ENCODE measurements around the gene CMKLR1.

CMKLR1 gene

DNA sequence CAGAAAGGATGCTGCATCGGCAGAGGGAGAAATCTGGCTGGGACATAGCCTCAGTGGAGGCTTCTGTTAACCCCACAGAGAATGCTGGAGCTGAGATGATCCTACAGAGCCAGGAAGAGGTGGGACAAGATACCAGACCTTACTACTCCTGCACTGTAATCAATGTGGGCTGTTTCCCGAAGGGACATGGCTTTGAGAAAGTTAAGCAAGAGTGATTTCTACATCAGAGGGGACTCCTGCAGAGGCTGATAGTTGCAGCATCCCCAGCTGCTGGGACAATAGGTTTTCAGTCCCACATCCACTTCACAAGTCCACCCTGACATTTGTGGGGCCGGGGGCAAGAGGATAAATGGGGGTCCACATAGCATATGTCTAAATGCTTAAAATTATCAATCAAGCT lies 22.5 kb upstream of the CMKLR1 start:
- DNase-seq (ENCODE audit: low read depth) = no peak

DNA sequence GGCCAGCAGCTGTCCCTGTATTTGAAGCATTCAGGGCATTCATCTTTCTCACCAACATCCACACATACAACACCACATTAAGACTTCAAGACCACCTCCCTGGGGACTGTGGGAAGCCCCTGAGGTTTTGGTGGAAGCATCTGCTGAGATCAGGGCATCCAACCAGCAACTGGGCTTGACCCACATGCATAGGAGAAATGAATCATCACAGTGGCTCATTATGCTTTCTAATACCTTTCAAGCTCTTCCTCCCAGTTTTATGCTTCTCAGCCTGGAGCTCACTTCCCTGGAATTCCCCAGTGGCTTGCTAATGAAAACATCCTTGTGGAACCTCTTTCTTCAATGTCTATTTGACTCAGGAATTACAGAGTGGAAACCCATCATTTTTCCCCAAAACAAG lies 21.4 kb upstream of the CMKLR1 start:
- DNase-seq (ENCODE audit: low read depth) = no peak

DNA sequence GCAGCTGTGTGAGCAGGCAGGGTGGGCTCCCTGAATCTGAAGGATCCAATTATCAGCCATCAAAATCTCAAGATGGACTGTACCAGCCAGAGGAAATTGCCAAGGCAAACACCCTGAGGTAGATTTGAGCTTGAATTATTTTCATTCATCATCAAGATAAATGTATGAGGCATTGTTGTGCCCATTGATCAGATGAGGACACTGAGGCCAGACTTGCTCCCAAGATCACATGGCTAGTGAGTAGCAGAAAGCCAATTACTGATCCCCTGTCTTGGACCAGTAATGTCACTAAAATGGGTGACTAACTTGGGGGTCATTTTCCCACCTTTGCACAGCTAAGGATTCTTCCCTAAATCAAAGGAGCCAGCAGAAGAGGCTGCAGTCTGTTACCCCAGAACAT lies 20.9 kb upstream of the CMKLR1 start:
- no peak for DNase-seq (ENCODE audit: low read depth)

DNA sequence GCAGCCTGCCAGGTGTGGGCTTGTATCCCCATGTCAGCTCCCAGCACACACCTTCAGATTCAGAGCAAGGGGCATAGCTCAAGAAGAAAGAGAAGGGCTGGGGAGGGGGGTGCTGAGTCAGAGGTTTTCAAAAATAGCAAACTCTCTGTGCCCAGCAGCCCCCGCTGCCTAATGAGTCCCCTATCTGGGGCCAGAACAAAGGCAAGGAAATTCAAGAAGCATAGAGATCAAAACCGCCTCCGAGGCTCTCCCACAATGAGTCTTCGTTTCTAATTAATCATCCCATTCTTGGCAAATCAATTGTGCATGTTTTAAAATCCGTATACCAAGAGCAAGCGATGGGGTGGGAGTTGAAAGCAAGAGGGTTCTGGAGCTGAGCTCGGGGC lies 19.5 kb upstream of the CMKLR1 start:
- DNase-seq (ENCODE audit: low read depth) = no peak

DNA sequence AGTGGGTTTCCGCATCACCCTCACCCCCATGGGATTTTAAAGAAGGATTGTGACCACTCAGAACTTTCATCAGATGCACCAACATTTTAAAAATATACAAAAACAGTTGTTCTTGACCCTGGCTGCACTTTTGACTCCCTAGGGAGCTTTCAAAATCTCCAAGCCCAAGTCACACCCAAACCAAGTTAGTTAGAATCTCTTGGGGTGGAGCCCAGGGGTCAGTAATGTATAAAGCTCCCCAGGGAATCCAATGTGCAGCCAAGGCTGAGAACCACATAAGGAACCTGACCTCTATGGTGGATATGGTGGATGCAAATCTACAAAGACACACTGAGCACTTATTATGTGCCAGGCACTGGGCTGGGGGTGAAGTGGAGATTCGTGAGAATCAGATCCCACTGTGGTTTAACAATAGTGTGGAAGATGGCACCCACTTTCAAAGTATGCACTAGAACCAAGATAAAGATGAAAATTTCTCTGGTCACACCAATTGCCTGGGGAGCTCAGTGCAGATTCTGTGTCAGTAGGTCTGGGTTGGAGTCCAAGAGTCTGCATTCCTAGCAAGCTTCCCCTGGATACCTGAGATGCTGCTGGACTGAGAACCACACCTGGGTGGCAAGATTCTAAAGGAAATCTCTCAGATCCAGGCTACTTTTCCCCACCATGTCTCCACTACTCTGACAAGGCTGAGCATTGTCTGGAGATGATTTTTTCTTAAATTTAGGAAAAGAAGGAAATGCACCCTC lies 18.9 kb upstream of the CMKLR1 start:
- DNase-seq (ENCODE audit: low read depth) = no peak

DNA sequence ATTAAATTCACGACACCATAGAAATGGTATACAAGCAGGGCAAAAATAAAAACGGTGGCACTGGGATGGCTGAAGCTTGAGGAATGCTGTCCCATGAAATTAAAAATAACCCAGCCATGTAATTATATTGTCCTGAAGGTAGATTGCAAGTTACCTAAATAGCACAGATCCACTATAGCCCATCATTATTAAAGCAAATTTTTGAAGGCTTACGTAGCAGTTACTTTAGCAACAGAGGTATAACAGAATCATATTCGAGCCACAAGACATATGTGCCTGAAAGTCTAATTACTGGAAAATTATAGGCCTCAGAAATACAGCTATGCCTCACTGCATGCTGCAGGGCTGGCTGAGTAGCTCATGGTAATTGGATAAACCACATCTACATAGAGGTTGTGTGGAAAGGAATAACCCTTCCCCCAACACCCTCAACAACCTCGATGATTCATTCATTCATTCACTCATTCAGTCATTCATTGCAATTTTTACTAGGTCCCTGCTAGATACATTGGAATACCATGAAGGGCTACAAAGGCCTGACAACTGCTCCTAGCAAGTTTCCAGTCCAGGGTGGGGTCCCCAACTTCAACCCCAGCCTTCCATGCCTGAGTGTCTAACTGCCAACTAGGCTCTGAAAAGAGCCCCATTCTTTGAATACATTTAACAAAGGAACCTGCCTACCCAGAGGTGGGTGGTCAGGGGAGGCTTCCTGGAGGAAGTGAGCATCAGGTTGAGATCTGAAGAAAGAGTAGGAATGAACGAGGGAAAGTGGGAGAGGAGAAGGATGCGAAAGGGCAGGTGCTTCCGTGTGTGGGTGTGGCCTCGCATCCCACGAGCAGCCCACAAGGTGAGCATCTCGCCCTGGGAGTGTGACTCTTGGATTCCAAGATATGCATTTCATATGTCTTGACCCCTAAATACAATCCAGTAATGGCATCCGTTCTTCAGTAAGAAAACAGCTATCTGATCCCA lies 18.0 kb upstream of the CMKLR1 start:
- DNase-seq (ENCODE audit: low read depth) = no peak

DNA sequence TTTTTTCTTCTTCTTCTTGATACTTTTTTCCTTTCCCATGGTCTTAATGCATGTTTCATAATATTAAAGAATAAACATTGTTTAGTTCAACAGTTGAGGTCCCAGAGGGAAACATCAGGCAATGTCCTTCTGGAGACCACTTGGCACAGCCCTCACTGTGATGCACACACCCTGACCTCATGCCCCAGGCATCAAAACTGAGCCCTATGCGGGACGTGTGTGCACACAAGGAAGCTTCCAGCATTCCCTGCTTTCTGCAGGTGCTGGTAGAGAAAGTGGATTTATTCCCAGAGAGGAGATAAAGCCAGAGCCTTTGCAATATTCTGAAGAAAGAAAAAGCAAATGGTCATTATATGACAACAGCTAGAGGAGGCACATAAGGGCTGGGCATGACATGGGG lies 16.0 kb upstream of the CMKLR1 start:
- DNase-seq (ENCODE audit: low read depth) = no peak

DNA sequence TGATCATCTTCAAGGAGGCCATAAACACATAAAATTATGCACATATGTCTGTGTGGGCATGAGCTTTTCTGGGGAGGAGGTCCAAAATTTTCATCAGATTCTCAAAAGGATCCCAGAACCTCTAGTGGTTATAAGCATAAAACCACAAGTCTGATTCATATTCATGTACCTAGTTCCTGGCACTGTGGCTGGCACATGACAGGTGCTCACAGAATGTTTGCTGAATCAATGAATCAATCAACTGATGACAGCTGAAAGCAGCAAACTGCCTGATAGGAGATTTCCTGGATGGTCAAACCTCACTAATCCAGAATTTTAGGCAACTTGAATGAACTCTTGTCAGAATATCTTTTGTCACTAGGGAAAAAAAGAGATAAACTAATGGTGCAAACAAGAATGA lies 13.5 kb upstream of the CMKLR1 start:
- DNase-seq (ENCODE audit: low read depth) = no peak

DNA sequence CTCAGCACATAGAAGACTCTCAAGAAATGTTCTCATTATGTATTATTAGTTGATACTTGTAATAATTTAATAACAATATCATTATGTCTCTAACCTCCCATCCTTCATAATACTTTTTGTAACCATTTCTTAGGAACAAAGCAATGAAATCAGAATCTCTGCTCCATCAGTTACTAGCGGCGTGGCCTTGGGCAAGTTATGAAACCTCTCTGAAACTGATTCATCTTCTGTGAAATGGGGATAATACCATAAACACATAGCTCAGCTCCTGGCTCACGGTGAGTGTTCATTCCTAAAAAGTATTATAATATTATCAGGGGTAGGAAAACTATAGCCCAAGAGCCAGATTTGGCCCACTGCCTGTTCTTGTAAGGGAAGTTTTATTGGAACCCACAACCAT lies 11.4 kb upstream of the CMKLR1 start:
- DNase-seq (ENCODE audit: low read depth) = no peak

DNA sequence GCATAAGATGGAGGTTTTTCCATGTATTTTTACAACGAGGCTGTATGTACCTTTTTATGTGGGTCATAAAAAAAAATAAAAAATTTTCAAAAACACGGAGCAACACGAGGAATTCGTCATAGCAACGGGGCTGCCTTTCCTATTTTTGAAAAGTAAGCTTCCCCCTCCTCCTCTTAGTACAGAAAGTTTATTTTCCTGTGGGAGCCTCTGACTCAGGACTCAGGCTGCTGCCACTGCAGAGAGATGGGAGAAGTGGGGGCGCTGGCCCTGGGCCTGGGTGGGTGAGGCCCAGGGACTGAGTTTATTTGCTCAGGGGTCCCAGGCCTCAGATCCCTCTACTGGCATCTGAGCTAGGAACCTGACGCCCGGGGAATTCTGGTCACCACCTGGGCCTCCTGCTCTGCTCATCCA lies 10.2 kb upstream of the CMKLR1 start:
- DNase-seq (ENCODE audit: low read depth) = no peak

DNA sequence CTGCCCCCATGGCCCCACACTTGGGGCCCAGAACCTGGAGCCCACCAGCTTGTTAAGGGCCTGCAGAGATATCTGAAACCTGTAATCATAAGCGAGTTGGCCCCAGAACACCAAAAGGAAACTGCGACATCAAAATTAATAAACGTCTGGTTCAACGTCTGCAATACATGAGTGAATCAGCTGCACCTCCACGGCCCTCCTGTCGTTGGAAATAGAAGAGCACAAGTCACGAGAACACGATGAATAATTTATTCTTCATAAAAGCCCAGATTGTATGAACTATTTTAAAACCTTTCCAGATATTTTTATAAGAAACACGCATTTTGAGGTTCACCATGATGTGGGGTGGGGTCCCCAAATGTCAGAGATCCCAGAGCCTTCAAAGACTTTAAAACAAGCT lies 9.7 kb upstream of the CMKLR1 start:
- DNase-seq (ENCODE audit: low read depth) = no peak

DNA sequence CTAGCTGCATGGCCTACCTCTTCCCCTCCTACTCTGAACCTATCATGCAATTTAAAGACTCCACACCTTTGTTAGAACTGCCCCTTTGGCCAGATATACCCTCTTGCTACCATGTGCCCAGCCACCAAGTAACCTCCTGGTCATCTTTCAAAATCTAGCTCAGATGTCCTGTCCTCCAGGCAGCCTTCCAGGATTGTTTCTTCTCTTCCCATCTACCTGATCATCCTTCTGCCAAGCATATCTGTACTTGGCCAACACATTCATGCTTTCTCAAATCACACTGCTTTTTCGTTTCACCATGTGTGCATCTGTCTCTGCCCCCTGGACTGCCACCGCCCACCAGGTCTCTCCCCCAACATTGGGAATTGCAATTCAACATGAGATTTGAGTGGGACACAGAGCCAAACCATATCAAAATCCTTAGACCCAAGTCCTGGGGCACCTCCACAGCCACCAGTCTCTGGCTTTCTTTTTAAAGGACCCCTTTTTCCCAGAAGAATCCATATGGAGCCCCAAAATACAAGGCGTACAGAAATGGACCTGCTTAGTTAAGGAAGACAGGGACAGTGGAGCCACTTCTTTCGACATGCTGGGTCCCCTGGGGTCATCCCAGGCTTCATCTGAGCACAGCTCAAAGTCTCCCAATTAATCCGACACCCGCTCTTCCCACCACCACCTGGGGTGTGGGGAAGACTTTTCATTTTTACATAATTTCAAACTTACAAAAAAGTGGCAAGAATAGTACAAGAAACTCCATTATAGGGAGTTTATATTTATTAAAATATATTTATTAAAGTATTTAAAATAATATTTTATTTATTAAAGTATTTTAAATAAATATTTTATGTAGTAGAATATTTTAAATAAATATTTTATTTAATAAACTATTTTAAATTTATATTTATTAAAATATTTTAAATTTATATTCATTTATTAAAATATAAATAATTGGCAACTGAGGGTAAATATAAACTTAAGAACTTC lies 7.9 kb upstream of the CMKLR1 start:
- DNase-seq (ENCODE audit: low read depth) = no peak

DNA sequence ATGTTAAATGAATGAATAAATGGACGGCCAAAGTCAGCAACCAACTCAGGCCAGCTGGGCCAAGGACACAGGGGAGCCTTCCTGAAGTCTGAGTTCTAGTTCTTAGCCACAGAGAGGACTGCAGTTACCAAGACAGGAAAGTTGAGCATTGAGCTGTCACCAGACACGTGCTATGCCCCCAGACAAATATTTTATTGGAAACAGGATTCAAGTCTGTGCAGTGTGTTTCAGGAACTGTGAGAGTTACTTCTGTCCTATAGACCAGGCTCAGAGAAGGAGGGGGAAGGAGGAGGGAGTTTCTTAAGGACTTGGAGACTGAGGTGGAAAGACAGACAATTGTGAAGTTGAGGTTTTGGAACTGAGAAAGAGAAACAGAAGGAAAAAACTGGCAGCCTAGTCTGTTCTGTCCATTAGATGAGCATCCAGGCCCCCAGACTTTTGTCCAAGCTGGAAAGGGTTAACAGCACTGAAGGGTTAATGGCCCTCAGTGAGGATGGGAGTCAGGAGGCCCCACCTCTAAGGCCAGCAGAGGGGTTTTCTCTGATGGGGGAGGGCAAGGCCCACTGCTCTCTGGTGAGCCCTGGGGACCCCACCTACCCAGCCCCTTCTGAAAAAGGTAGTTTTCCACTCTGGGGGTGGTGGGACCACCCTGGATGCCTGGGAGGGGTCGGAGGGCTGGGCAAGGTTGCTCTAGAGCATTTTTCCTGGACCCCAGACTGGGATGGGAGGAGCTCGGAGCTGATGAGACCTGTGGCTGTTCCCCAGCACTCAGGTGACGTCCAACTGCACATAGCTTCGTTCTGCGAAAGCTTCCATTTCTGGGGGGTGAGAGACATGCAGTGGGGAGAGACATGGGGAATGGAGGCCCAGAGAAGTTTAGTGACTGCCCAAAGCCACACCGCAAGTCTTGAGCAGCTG lies 6.9 kb upstream of the CMKLR1 start:
- no peak for DNase-seq (ENCODE audit: low read depth)

DNA sequence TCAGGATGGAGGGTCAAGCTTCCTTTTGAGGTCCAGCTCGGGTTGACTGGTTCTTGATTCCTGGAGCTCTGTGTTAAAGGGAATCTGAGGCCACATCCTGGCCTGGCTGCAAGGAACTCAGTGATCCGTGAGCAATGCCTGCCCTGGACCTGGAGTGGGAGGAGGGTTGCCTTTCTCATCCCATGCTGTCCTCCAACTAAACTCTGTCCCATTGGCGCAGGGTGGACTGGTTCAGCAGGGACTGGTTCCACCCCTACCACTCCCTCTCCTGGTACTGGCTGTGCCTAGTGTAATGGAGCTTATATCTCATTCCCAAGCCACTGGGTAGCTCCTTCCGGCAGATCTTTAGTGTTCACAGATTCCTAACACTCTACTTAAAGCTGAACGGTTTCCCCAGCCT lies 3.9 kb upstream of the CMKLR1 start:
- DNase-seq (ENCODE audit: low read depth) = no peak

DNA sequence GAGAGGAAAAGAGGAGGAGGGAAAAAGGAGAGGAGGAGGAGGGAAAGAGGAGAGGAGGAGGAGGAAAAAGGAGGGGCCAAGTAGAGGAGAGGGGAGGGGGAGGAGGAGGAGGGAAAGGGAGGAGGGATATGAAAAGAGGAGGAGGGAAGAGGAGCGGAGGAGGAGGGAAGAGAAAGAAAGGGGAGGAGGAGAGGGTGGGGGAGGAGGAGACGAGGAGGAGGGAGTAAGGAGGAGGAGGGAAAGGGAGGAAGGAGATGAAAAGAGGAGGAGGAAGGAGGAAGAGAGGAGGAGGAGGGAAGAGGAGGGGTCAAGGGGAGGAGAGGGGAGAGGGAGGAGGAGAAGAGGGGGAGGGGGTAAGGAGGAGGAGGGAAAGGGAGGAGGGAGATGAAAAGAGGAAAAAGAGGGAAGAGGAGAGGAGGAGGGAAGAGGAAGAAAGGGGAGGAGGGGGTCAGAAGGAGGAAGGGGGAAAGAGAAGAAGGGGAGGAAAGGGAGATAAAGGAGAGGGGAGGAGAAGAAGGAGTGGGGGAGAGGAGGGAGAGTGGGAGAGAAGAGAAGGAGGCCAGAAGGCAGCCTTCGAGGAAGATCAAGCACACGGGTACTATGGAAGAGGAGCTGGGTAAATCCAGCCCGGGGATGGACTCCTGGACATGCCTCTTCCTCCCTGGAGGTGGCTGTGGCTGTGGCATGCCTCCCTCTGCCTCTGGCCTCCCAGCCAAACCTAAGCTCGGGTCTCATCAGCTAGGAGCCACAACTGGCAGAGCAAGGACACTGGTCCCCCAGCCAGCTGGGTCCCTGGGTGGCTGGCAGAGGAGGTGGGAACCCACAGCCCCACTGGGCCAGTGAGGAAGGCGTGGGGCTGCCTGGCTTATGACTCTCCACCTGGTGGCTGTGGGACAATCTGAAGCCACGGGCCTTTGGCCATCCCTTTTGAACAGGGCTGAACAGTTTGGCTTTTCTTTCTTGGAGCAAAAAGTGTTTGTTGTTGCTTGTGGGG lies 3.0 kb upstream of the CMKLR1 start:
- no peak for DNase-seq (ENCODE audit: low read depth)

DNA sequence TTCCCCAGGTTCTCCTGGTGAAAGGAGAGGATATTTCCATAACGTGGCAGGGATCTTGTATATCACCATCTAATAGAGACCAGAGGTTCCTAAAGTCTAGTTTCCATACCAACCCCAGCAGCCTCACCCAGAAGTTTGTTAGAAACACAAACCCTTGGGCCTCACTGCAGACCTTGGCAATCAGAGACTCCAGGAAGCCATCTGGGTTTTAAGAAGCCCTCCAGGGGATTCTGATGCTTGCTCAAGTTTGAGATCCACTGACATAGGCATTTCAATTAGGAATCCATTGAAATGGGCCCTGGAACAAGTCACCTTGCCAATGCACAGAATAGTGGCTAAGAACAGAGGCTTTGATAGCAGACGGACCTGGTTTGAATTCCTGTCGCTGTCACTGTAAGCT lies 2.2 kb upstream of the CMKLR1 start:
- DNase-seq (ENCODE audit: low read depth) = no peak

DNA sequence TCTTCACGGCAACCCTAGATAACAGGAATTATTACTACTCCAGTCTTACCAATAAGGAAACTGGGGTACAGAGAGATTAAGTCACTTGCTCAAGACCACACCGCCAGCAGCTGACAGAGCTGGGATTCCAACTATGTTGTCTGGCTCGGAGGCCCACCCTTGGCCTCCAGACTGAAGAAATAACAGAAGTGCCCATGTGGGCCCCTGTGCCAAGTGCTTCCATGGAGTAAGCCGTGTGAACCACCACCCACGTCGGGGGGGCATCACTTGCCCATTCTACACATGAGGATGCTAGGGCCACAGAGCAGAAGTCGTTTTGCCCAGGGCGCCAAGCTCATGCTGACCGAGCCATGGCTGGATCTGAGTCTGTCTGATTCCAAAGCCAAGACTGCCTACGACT lies 926 bp upstream of the CMKLR1 start:
- DNase-seq (ENCODE audit: low read depth) = no peak

DNA sequence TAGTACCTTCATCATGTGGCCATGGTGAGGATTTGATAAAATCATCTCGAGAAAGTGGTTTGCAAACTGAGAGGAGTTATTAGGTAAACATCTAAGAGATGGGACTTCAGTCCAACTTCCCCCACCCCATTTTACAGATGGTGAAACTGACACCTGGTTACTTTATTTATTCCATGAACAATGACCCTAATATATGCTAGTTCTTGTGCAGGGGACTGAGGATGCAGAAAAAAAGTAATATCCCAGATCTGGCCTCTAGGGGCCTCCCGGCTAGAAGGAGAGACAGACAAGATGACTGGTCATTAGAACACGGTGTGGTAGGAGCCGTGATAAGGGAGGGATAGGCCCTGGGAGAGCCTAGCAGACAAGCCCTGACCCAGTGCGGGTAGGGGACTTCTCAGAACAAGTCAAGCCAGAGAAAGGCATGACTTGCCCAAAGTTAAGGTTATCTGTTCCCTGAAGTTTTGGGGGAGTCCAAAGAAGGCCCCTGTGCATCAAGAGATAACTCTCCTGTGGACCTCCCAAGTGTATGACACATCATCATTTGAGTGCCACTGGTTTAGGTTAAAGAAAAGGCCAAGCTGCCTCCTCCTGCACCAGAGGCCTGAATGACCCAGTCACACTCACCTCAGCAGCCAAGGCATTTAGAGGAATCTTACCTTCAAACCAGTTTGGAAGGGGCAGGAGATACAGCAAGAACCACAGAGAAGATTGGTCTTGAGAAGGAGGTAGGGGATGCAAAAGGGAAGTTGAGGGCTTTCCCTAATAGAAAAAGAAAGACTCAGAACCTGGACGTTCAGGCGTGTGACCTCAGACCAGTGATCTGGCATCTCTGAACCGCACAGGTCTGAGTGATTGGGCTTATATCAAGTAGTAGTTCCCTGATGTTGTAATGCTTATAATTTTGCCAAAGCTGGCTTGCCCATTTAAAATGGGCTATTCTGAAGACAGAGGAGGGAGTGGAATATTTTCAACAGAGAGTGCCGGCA lies 1.6 kb downstream of the CMKLR1 start:
- DNase-seq (ENCODE audit: low read depth) = no peak
